Rectal smooth muscle tissue (tissue), 1 donor: ENCODE measurements around the gene RRP36.

Source experiments
- H3K27ac ChIP-seq: one replicate; pipeline ENCODE4 v1.7.0; 2013; ENCODE audit warnings: low read depth, low read length, inconsistent platforms
- H3K27me3 ChIP-seq: one replicate; pipeline ENCODE4 v1.7.0; 2013; ENCODE audit warnings: low read length; ENCODE audit not compliant: control insufficient read depth, insufficient read depth
- H3K36me3 ChIP-seq: one replicate; pipeline ENCODE4 v1.7.0; 2013; ENCODE audit warnings: low read length; ENCODE audit not compliant: control insufficient read depth, insufficient read depth
- H3K4me1 ChIP-seq: one replicate; pipeline ENCODE4 v1.7.0; 2013; ENCODE audit warnings: low read length; ENCODE audit not compliant: control insufficient read depth, insufficient read depth
- H3K4me3 ChIP-seq: one replicate; pipeline ENCODE4 v1.7.0; 2013; ENCODE audit warnings: low read length
- H3K9ac ChIP-seq: one replicate; pipeline ENCODE4 v1.7.0; 2013; ENCODE audit warnings: low read length

The RRP36 gene

GRCh38 chr6:43013097-43013842, 8.2 kb upstream of the RRP36 start:
- H3K36me3 ChIP-seq = peaks cover 24% of the 10 kb centered on the region
- H3K9ac ChIP-seq = peak overlapping the region; percentile 45
- no peaks in the 10 kb centered on the region for H3K27me3 ChIP-seq
- peak overlapping the region; percentile 78 for H3K4me3 ChIP-seq
- H3K4me1 ChIP-seq = peaks cover 17% of the 10 kb centered on the region
- peak overlapping the region; percentile 65 for H3K27ac ChIP-seq

GRCh38 chr6:43013843-43014433, 7.5 kb upstream of the RRP36 start, which contains the start of the genes KLHDC3 and MEA1:
KLHDC3 (plus strand) TSS chr6:43014249; CDS start chr6:43017193, 2,944 bp downstream.
MEA1 (minus strand) TSS chr6:43013946; CDS start chr6:43013813, 133 bp downstream.
- Histone ChIP-seq H3K4me1 (peaks cover 17% of the 10 kb centered on the region), H3K27ac (peak within 1 kb of the TSS; percentile 73), H3K9ac (peak within 1 kb of the TSS; percentile 45), H3K36me3 (peaks cover 21% of the 10 kb centered on the region), H3K27me3 (no peaks in the 10 kb centered on the region), H3K4me3 (peak within 1 kb of the TSS; percentile 89)

GRCh38 chr6:43014434-43014909, 7.0 kb upstream of the RRP36 start:
- Histone ChIP-seq H3K27me3 (no peaks in the 10 kb centered on the region), H3K4me3 (peak overlapping the region; percentile 89), H3K4me1 (peaks cover 17% of the 10 kb centered on the region), H3K9ac (no peak overlapping the region), H3K36me3 (peaks cover 16% of the 10 kb centered on the region), H3K27ac (peak overlapping the region; percentile 73)

GRCh38 chr6:43016176-43016942, 5.1 kb upstream of the RRP36 start:
- Histone ChIP-seq H3K4me3 (no peak overlapping the region), H3K27ac (no peak overlapping the region), H3K4me1 (peaks cover 17% of the 10 kb centered on the region), H3K36me3 (peaks cover 12% of the 10 kb centered on the region), H3K9ac (no peak overlapping the region), H3K27me3 (no peaks in the 10 kb centered on the region)

GRCh38 chr6:43016943-43017334, 4.5 kb upstream of the RRP36 start:
- Histone ChIP-seq H3K27me3 (no peaks in the 10 kb centered on the region), H3K4me1 (peaks cover 17% of the 10 kb centered on the region), H3K27ac (no peak overlapping the region), H3K9ac (no peak overlapping the region), H3K4me3 (no peak overlapping the region), H3K36me3 (peaks cover 12% of the 10 kb centered on the region)

- H3K36me3 ChIP-seq = peaks cover 12% of the 10 kb centered on the region
- no peak overlapping the region for H3K4me3 ChIP-seq
- no peaks in the 10 kb centered on the region for H3K27me3 ChIP-seq
- no peak overlapping the region for H3K9ac ChIP-seq
- peaks cover 10% of the 10 kb centered on the region for H3K4me1 ChIP-seq
- no peak overlapping the region for H3K27ac ChIP-seq
Measured at GRCh38 chr6:43019152-43019551, 2.3 kb upstream of the RRP36 start.

GRCh38 chr6:43020052-43020705, 1.2 kb upstream of the RRP36 start:
- no peak overlapping the region for H3K27ac ChIP-seq
- no peaks in the 10 kb centered on the region for H3K27me3 ChIP-seq
- no peak overlapping the region for H3K9ac ChIP-seq
- H3K4me1 ChIP-seq = peaks cover 5% of the 10 kb centered on the region
- peaks cover 12% of the 10 kb centered on the region for H3K36me3 ChIP-seq
- no peak overlapping the region for H3K4me3 ChIP-seq

- H3K4me3 ChIP-seq = peak overlapping the region; percentile 93
- H3K27me3 ChIP-seq = no peaks in the 10 kb centered on the region
- peak overlapping the region; percentile 77 for H3K27ac ChIP-seq
- no peak overlapping the region for H3K9ac ChIP-seq
- peaks cover 12% of the 10 kb centered on the region for H3K36me3 ChIP-seq
- H3K4me1 ChIP-seq = peaks cover 5% of the 10 kb centered on the region
Measured at GRCh38 chr6:43020847-43021246, 576 bp upstream of the RRP36 start.

- Histone ChIP-seq H3K36me3 (peaks cover 24% of the 10 kb centered on the region), H3K4me1 (no peaks in the 10 kb centered on the region), H3K27me3 (no peaks in the 10 kb centered on the region), H3K4me3 (no peak overlapping the region), H3K27ac (no peak overlapping the region), H3K9ac (no peak overlapping the region)
Measured at GRCh38 chr6:43024436-43024835, 3.0 kb downstream of the RRP36 start.

- no peak overlapping the region for H3K27ac ChIP-seq
- H3K4me1 ChIP-seq = no peaks in the 10 kb centered on the region
- no peaks in the 10 kb centered on the region for H3K27me3 ChIP-seq
- no peak overlapping the region for H3K4me3 ChIP-seq
- no peak overlapping the region for H3K9ac ChIP-seq
- peaks cover 28% of the 10 kb centered on the region for H3K36me3 ChIP-seq
Measured at GRCh38 chr6:43026365-43026764, 4.9 kb downstream of the RRP36 start.

- Histone ChIP-seq H3K36me3 (peaks cover 30% of the 10 kb centered on the region), H3K27ac (no peak overlapping the region), H3K27me3 (no peaks in the 10 kb centered on the region), H3K9ac (no peak overlapping the region), H3K4me3 (no peak overlapping the region), H3K4me1 (no peaks in the 10 kb centered on the region)
Measured at GRCh38 chr6:43029120-43029519, 7.7 kb downstream of the RRP36 start.

GRCh38 chr6:43032326-43032725, 10.9 kb downstream of the RRP36 start:
- H3K4me1 ChIP-seq = no peaks in the 10 kb centered on the region
- H3K4me3 ChIP-seq = no peak overlapping the region
- no peaks in the 10 kb centered on the region for H3K27me3 ChIP-seq
- no peak overlapping the region for H3K27ac ChIP-seq
- no peak overlapping the region for H3K9ac ChIP-seq
- H3K36me3 ChIP-seq = peaks cover 29% of the 10 kb centered on the region
